EH (cell line): ENCODE measurements around the gene WDPCP.
"Not testable (repeated sequence)": the region's sequence is repeated elsewhere in the genome, so short reads cannot be mapped to it uniquely, and the experiment has no call there.

Experiments used
- DNase-seq: peaks from one replicate; pipeline ENCODE4 v3.0.0-alpha.2; 2015; ENCODE audit warnings: low read depth

WDPCP gene

GRCh38 chr2:63539416-63540162 is 48.7 kb downstream of the WDPCP start:
- DNase-seq = no peak

GRCh38 chr2:63538390-63538789 is 49.9 kb downstream of the WDPCP start:
- DNase-seq = no peak

- peak; percentile 27 for DNase-seq
Observed at GRCh38 chr2:63537306-63537705, 51.0 kb downstream of the WDPCP start.

- DNase-seq = no peak
Observed at GRCh38 chr2:63530704-63531279, 57.5 kb downstream of the WDPCP start.

GRCh38 chr2:63525905-63526304 is 62.4 kb downstream of the WDPCP start:
- DNase-seq = no peak

- peak; percentile 27 for DNase-seq
Observed at GRCh38 chr2:63522950-63523349, 65.3 kb downstream of the WDPCP start.

- no peak for DNase-seq
Observed at GRCh38 chr2:63520793-63521192, 67.5 kb downstream of the WDPCP start.

- DNase-seq = no peak
Observed at GRCh38 chr2:63514781-63515180, 73.5 kb downstream of the WDPCP start.

- DNase-seq = no peak
Observed at GRCh38 chr2:63514237-63514716, 74.0 kb downstream of the WDPCP start.

GRCh38 chr2:63506320-63506719 is 82.0 kb downstream of the WDPCP start:
- no peak for DNase-seq

- no peak for DNase-seq
Observed at GRCh38 chr2:63503818-63504217, 84.5 kb downstream of the WDPCP start.

GRCh38 chr2:63500398-63500797 is 87.9 kb downstream of the WDPCP start:
- no peak for DNase-seq

- DNase-seq = no peak
Observed at GRCh38 chr2:63497576-63497975, 90.7 kb downstream of the WDPCP start.

- DNase-seq = no peak
Observed at GRCh38 chr2:63494968-63495367, 93.3 kb downstream of the WDPCP start.

GRCh38 chr2:63494100-63494499 is 94.2 kb downstream of the WDPCP start:
- DNase-seq = no peak

GRCh38 chr2:63488118-63488713 is 100.1 kb downstream of the WDPCP start:
- peak; percentile 42 for DNase-seq

GRCh38 chr2:63486861-63487290 is 101.4 kb downstream of the WDPCP start:
- DNase-seq = no peak

GRCh38 chr2:63484901-63485300 is 103.4 kb downstream of the WDPCP start:
- DNase-seq = no peak

- DNase-seq = no peak
Observed at GRCh38 chr2:63484481-63484880, 103.8 kb downstream of the WDPCP start.

GRCh38 chr2:63477686-63478085 is 110.6 kb downstream of the WDPCP start:
- no peak for DNase-seq

- DNase-seq = not testable (repeated sequence)
Observed at GRCh38 chr2:63469313-63469712, 119.0 kb downstream of the WDPCP start.

- DNase-seq = peak; percentile 45
Observed at GRCh38 chr2:63465633-63466032, 122.6 kb downstream of the WDPCP start.

- no peak for DNase-seq
Observed at GRCh38 chr2:63463142-63463541, 125.1 kb downstream of the WDPCP start.
